ENCODE results near the gene AP5B1.

- TF ChIP-seq EZH2 (IDR thresholded peaks at IDR 0.05; ENCODE audit: borderline replicate concordance, low read depth, low read length) = no peak
- TF ChIP-seq CEBPG (CRISPR knock-in tag; IDR thresholded peaks at IDR 0.05) = no peak
- no peak for TF ChIP-seq CEBPG (tag; conservative IDR thresholded peaks at IDR 0.05 in 1 of 2, IDR thresholded peaks at IDR 0.05 in 1 of 2)
- no peak for TF ChIP-seq PHB (CRISPR knock-in tag; IDR thresholded peaks at IDR 0.05)
- TF ChIP-seq PTBP1 (IDR thresholded peaks at IDR 0.05; ENCODE audit: low read depth, low read length) = no peak
- TF ChIP-seq ZNF224 (CRISPR knock-in tag; IDR thresholded peaks at IDR 0.05) = no peak
- no peak for TF ChIP-seq PCBP1 (IDR thresholded peaks at IDR 0.05; ENCODE audit: low read depth, low read length, poor library complexity, severe bottlenecking)
- no peak for TF ChIP-seq CTBP1 (IDR thresholded peaks at IDR 0.05; ENCODE audit: borderline replicate concordance)
- TF ChIP-seq KLF6 (CRISPR knock-in tag; IDR thresholded peaks at IDR 0.05; ENCODE audit: borderline replicate concordance) = no peak
- TF ChIP-seq SMAD4 (CRISPR knock-in tag; conservative IDR thresholded peaks at IDR 0.05) = no peak
Measured at GRCh38 chr11:65829459-65829858, 48.7 kb upstream of the AP5B1 start.
